GM20431 (cell line): ENCODE data around the gene ACSF2.

Source experiments
- in situ Hi-C: fragments of 300-500 bp; cut with MseI, MboI; formaldehyde crosslinking; loops from one replicate; pipeline ENCODE4 v1.15.0; 2020; ENCODE audit warnings: low sequenced_read_pairs; ENCODE audit not compliant: unreplicated experiment

The ACSF2 gene

GRCh38 chr17:50491505-50491904, 65.5 kb downstream of the ACSF2 start:
- in situ Hi-C loops: no loop called here

- in situ Hi-C loops: no loop called here
These were observed 66.2 kb downstream of the ACSF2 start for GRCh38 chr17:50492214-50492613.

- in situ Hi-C loops: no loop called here
These were observed 67.7 kb downstream of the ACSF2 start for GRCh38 chr17:50493744-50494143.

- in situ Hi-C loops: no loop called here
These were observed 69.3 kb downstream of the ACSF2 start for GRCh38 chr17:50495217-50495823.

- in situ Hi-C loops: no loop called here
These were observed 69.9 kb downstream of the ACSF2 start for GRCh38 chr17:50495918-50496317.

DNA sequence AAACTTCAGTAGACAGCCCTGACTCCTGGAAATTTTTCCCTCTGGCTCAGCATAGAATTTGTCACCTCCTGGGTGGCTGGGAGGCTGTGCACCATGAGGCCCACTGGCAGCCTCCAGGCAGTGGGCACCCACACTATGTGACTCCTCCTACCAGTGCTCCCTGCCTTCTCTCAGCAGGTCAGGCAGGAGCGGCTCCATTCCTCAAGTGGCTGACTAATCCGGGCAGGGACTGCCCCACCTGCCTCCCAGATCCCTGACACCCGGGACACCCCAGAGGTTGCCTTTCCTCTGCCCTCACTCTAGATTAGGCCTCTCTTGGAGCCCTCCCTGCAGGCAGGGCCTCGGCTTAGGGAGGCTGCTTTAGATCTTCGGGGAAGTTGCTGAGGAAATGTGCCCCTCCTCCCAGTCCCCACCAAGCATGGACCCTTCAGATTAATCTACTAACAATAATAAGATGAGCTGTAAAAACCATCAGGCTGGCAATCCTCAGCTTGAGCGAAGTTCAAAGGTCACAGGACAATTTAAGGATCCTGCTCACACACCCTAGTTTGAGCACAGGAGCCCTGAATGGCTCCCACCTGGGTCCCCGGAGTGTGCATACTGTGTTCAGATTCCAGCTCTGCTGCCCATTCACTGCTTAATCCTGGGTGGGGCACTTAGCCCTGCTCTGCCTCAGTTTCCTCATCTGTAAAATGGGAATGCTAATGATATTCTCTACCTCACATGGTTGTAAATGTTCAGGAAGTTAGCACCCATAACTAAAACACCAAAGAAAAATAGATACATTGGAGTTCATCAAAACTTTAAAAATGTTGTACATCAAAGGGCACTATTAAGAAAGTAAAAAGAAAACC, 72.2 kb downstream of the ACSF2 start:
- in situ Hi-C loops: no loop called here

- in situ Hi-C loops: no loop called here
These were observed 73.3 kb downstream of the ACSF2 start for GRCh38 chr17:50499270-50499669.

DNA sequence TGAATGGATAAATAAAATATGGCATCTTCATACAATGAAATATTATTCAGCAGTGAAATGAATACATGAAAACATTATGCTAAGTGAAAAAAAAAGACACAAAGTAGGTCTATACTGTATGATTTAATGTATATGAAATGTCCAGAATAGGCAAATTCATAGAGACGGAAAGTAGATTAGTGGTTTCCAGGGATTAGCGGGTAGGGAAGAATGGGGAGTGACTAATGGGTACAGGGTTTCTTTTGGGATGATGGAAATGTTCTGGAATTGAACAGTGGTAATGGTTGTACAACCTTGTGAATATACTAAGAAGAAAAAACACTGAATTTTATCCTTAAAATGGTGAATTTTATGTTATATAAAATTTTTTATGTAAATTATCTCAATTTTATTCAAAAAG, 73.7 kb downstream of the ACSF2 start:
- in situ Hi-C loops: no loop called here

DNA sequence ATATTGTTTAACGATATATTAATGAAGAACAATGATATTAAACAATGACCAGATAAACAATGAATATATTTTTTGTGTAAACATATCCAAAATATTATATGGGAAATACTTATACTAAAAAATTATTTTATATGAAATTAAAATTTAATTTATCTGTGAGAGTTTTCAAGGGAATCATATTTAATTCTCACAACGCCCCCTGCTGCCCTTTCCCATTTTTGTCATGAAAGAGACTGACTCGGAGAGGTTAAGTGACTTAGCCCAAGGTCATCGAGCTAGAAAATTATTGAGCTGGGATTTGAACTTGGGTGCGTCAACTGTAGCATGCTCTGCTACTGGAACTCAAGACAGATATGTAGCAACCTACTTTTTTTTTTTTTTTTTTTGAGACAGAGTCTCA, 75.0 kb downstream of the ACSF2 start:
- in situ Hi-C loops: no loop called here

GRCh38 chr17:50502301-50502990, 76.4 kb downstream of the ACSF2 start:
- in situ Hi-C loops: no loop called here

DNA sequence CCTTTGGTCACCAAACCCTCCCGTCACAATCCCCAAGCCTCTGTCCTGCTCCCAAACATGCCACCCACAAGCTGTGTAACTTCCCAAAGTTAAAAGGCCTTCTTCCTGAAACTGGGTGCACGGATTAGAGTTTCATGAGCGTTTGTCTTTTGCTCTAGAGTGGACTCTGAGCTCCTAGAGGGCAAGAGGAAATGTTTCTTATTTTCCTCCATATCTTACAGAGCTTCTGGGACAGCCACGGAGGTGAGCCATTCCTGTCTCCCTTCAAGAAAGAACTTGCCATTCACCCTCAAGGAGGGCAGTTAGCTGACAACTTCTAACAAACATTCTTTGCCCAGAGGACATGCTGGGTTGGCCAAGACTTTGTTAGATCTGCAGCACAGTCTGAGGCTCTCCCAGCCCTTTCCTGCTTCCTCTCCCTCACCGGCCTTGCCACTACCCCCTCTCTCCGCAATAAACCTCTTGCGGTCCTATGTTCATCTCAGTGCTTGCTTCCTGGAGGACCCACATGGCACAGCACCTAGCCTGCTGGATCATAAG, 79.6 kb downstream of the ACSF2 start:
- in situ Hi-C loops: no loop called here

- in situ Hi-C loops: no loop called here
These were observed 80.3 kb downstream of the ACSF2 start for GRCh38 chr17:50506298-50506697.

GRCh38 chr17:50507871-50508572, 82.0 kb downstream of the ACSF2 start, which contains the start of gene MYCBPAP:
MYCBPAP (plus strand) TSS chr17:50508439; CDS start chr17:50508675, 236 bp downstream.
- in situ Hi-C loops: no loop called here

DNA sequence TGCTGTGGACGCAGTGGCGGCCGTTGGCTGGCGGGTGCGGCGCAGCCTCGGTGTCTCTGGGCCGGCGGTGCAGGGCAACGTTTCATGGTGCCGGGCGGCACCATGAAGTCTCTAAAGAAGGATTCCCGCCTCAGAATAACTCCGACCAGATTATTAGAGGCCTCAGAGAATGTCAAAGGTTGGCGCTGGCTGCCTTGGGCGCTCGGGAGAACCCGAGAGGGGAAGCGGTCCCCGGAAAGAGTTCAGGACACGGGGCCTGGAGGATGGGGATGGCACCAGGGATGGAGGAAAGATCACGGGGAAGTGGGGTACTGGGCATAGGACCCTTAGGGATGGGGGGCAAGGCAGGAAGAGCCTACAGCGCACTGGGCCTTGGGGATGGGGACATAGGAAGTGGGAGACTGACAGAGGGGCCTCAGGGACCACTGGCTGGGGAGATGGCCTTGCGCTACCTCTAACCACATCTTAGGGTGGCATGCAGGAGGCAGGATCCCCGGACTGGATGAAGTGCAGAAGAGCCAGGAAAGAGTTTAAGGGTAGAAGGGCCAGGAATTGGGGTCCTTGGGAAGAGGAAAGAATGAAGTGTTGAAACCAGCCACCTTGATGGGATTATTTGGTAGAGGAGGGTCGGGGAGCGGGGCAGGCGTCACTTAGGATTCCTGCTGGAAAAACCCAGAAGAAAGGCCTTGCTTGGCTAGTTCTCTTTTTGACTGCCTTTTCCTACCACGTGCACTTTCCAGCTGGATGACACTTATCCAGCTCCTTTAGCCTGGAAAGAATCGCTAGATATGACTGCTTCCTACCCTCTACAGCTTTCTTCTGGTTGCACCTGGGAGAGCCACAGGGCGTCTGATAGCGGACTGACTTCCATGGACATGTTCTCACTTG, 82.8 kb downstream of the ACSF2 start:
- in situ Hi-C loops: no loop called here

DNA sequence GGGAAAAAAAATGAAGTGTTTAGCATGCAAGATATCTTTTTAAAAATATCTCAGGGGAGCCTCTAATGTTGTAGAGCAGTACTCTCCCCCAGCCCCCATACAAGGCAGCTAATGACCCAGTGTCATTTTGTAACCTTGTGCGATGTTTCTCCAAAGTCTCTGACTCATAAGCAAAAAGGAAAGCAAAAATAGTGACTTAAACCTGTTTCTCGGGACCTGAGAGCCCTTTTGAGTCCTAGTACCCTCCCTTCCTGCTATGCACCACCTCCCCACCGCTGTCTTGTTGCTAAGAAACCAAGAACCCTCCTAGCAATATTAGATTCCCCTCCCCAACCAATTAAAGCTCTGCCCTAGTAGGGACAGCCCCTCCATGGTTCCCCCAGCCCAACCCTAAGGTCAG, 85.0 kb downstream of the ACSF2 start:
- in situ Hi-C loops: no loop called here

- in situ Hi-C loops: no loop called here
These were observed 87.5 kb downstream of the ACSF2 start for GRCh38 chr17:50513495-50513894.

GRCh38 chr17:50514388-50514787, 88.4 kb downstream of the ACSF2 start:
- in situ Hi-C loops: no loop called here

GRCh38 chr17:50514936-50515702, 89.1 kb downstream of the ACSF2 start:
- in situ Hi-C loops: no loop called here
